ENCODE measurements around the gene DYRK4. TPM values are rescaled to one million over a fixed set of nuclear protein-coding genes. Genes with fewer than 3 reads are reported as not detected.

The DYRK4 gene
- total RNA-seq, 1 experiment from 2014 or later: 58.6 TPM

DNA sequence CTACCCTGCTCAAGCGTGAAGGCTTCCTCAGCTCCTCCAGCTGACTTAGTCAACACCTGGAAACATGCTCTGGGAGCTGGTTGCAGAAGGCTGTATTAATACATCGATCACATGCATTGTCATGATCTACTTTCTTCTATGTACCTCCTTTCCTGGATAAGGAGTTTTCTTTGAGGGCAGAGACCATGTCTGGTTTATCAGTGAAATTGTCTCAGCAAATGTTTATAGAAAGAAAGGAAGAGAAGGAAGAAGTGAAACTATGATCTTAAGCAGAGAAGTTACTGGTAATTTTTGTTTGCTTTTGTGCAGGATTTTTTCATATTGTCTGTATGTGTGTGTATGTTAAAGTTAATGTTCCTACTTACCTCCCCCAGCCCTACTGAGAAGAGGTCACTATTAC is 4.5 kb downstream of the DYRK4 start:
- Histone ChIP-seq H3K27me3 (ENCODE audit: low read length) (no peaks in the 10 kb centered on the region), H3K4me3 (ENCODE audit: low read length) (no peak overlapping the region), H3F3A (ENCODE audit: low read length, unreplicated experiment) (no peaks in the 10 kb centered on the region), H3K9me3 (ENCODE audit: low read length) (no peaks in the 10 kb centered on the region), H3K4me2 (ENCODE audit: low read length) (no peak overlapping the region), H3K36me3 (ENCODE audit: low read depth, low read length) (no peaks in the 10 kb centered on the region), H3K4me1 (ENCODE audit: insufficient read depth, low read length) (no peaks in the 10 kb centered on the region), H2AFZ (ENCODE audit: low read length) (no peak overlapping the region), H3K9ac (ENCODE audit: low read length) (no peak overlapping the region), H3K9me2 (replicated peaks; ENCODE audit: low read length) (no peaks in the 10 kb centered on the region), H4K20me1 (ENCODE audit: low read length) (no peaks in the 10 kb centered on the region), H3K79me2 (ENCODE audit: low read length) (no peaks in the 10 kb centered on the region), H3K27ac (ENCODE audit: low read length) (no peak overlapping the region)
- intact Hi-C loops (cut with micrococcal nuclease): no loop called here
- ChIA-PET CTCF (no interaction called here), POLR2A (ENCODE audit: unreplicated experiment) (no interaction called here)
- TF ChIP-seq EZH2 (IDR thresholded peaks at IDR 0.05; ENCODE audit: low read length, unreplicated experiment) (no peak), EZH2phosphoT487 (IDR thresholded peaks at IDR 0.05; ENCODE audit: borderline replicate concordance, low read length) (no peak)
- TF ChIP-seq, protein P1, sequence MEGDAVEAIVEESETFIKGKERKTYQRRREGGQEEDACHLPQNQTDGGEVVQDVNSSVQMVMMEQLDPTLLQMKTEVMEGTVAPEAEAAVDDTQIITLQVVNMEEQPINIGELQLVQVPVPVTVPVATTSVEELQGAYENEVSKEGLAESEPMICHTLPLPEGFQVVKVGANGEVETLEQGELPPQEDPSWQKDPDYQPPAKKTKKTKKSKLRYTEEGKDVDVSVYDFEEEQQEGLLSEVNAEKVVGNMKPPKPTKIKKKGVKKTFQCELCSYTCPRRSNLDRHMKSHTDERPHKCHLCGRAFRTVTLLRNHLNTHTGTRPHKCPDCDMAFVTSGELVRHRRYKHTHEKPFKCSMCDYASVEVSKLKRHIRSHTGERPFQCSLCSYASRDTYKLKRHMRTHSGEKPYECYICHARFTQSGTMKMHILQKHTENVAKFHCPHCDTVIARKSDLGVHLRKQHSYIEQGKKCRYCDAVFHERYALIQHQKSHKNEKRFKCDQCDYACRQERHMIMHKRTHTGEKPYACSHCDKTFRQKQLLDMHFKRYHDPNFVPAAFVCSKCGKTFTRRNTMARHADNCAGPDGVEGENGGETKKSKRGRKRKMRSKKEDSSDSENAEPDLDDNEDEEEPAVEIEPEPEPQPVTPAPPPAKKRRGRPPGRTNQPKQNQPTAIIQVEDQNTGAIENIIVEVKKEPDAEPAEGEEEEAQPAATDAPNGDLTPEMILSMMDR (conservative IDR thresholded peaks at IDR 0.05; ENCODE audit: low read depth, low read length): no peak
- no peak for ATAC-seq
- no peak for DNase-seq
- no TSS peak for BruUV-seq (replicated peaks)

DNA sequence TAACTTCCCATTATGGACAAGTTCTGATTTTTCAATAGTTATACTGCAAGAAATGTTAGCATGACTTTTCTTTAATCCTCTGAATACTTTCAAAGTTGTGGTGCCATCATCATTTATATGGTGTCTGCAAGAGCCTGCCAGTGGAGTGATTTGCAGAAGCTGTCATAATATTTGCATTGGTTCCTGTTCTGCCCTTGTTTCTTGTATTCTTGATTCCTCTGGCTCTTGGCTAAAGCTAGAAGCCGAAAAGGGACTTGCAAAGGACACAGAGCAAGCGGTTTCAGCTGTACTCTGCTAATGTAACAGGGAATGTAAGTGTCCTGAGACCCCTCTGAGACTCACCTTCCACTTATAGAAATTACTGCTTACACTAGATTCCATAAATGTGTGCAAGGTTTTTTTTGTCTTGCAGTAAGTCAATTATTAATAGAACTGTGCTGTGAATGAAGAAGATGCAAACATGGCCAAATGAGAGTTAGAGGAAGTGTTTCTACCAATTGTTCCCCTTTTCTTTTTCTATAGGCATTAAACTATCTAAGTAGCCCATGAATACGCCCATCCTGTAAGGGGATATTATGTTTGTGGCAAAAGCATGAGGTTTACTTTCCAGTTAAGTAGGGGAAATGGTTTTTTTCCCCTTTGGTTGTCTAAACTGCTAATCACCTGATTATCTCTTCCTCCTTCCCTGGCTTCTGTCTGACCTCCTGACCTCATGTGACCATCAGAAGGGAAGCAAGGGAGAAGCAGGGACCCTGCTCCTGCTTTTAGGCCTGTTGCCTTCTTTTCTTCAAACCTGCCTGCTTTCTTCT is 5.3 kb downstream of the DYRK4 start:
- no peak overlapping the region for H2AFZ ChIP-seq (ENCODE audit: low read length)
- DNase-seq (no peak), ATAC-seq (no peak)
- H3K4me3 ChIP-seq (ENCODE audit: low read length): no peak overlapping the region
- no peak overlapping the region for H3K9ac ChIP-seq (ENCODE audit: low read length)
- no peaks in the 10 kb centered on the region for H3K4me1 ChIP-seq (ENCODE audit: insufficient read depth, low read length)
- H3K27me3 ChIP-seq (ENCODE audit: low read length): no peaks in the 10 kb centered on the region
- POLR2A ChIA-PET (ENCODE audit: unreplicated experiment): no interaction called here
- H3K27ac ChIP-seq (ENCODE audit: low read length): no peak overlapping the region
- H3K36me3 ChIP-seq (ENCODE audit: low read depth, low read length): no peaks in the 10 kb centered on the region
- H3K79me2 ChIP-seq (ENCODE audit: low read length): no peaks in the 10 kb centered on the region
- H3K9me2 ChIP-seq (replicated peaks; ENCODE audit: low read length): no peaks in the 10 kb centered on the region
- BruUV-seq (replicated peaks): no TSS peak
- no peaks in the 10 kb centered on the region for H4K20me1 ChIP-seq (ENCODE audit: low read length)
- no peak overlapping the region for H3K4me2 ChIP-seq (ENCODE audit: low read length)
- CTCF ChIA-PET: no interaction called here
- intact Hi-C loops (cut with micrococcal nuclease): no loop called here
- no peaks in the 10 kb centered on the region for H3K9me3 ChIP-seq (ENCODE audit: low read length)
- TF ChIP-seq EZH2phosphoT487 (IDR thresholded peaks at IDR 0.05; ENCODE audit: borderline replicate concordance, low read length): no peak
- TF ChIP-seq, protein P1 (conservative IDR thresholded peaks at IDR 0.05; ENCODE audit: low read depth, low read length): no peak
- no peak for TF ChIP-seq EZH2 (IDR thresholded peaks at IDR 0.05; ENCODE audit: low read length, unreplicated experiment)
- H3F3A ChIP-seq (ENCODE audit: low read length, unreplicated experiment): no peaks in the 10 kb centered on the region

- no peak overlapping the region for H3K27ac ChIP-seq (ENCODE audit: low read length)
- H2AFZ ChIP-seq (ENCODE audit: low read length): no peak overlapping the region
- no peaks in the 10 kb centered on the region for H3K36me3 ChIP-seq (ENCODE audit: low read depth, low read length)
- TF ChIP-seq EZH2phosphoT487 (IDR thresholded peaks at IDR 0.05; ENCODE audit: borderline replicate concordance, low read length) (no peak), EZH2 (IDR thresholded peaks at IDR 0.05; ENCODE audit: low read length, unreplicated experiment) (no peak)
- TF ChIP-seq, protein P1 (conservative IDR thresholded peaks at IDR 0.05; ENCODE audit: low read depth, low read length): no peak
- BruUV-seq (replicated peaks): no TSS peak
- no peaks in the 10 kb centered on the region for H3K79me2 ChIP-seq (ENCODE audit: low read length)
- ATAC-seq: no peak
- no peak overlapping the region for H3K9ac ChIP-seq (ENCODE audit: low read length)
- POLR2A ChIA-PET (ENCODE audit: unreplicated experiment): no interaction called here
- CTCF ChIA-PET: no interaction called here
- H3K9me2 ChIP-seq (replicated peaks; ENCODE audit: low read length): no peaks in the 10 kb centered on the region
- no peaks in the 10 kb centered on the region for H3K9me3 ChIP-seq (ENCODE audit: low read length)
- H3K27me3 ChIP-seq (ENCODE audit: low read length): no peaks in the 10 kb centered on the region
- DNase-seq: no peak
- no peaks in the 10 kb centered on the region for H3K4me1 ChIP-seq (ENCODE audit: insufficient read depth, low read length)
- intact Hi-C loops (cut with micrococcal nuclease): no loop called here
- H3K4me2 ChIP-seq (ENCODE audit: low read length): no peak overlapping the region
- no peak overlapping the region for H3K4me3 ChIP-seq (ENCODE audit: low read length)
- H4K20me1 ChIP-seq (ENCODE audit: low read length): no peaks in the 10 kb centered on the region
- no peaks in the 10 kb centered on the region for H3F3A ChIP-seq (ENCODE audit: low read length, unreplicated experiment)
Measured at GRCh38 chr12:4569261-4569660, 7.3 kb downstream of the DYRK4 start.
